HL-60/S4 treated with phorbol 12-myristate 13-acetate at 8.2 ng/mL for 4 days and 3 days (cell line): ENCODE data around the gene ANXA9.

Experiments
- in situ Hi-C: fragments of 300-500 bp; cut with MboI; formaldehyde crosslinking; loops from 2 replicates; pipeline ENCODE4 v1.15.0; 2022; ENCODE audit warnings: low sequenced_read_pairs

ANXA9 gene

GRCh38 chr1:151039521-151039920 is 57.4 kb downstream of the ANXA9 start:
- in situ Hi-C loops, result no loop called here

- in situ Hi-C loops, result no loop called here
These were observed 61.1 kb downstream of the ANXA9 start for GRCh38 chr1:151043163-151043562.
